HG02763 (cell line): Measurements from ENCODE around the gene INHA.

ENCODE experiments used
- ATAC-seq: cut with Tn5 transposase; IDR thresholded peaks from one replicate; pipeline ENCODE4 v1.9.1; 2021; ENCODE audit warnings: mild to moderate bottlenecking, moderate library complexity; ENCODE audit not compliant: unreplicated experiment

The INHA gene

GRCh38 chr2:219557791-219558785, 14.0 kb upstream of the INHA start:
- ATAC-seq, result no peak

GRCh38 chr2:219559156-219559915, 12.8 kb upstream of the INHA start:
- ATAC-seq, result no peak

- ATAC-seq, result no peak
Measured at GRCh38 chr2:219560037-219560892, 11.8 kb upstream of the INHA start.

DNA sequence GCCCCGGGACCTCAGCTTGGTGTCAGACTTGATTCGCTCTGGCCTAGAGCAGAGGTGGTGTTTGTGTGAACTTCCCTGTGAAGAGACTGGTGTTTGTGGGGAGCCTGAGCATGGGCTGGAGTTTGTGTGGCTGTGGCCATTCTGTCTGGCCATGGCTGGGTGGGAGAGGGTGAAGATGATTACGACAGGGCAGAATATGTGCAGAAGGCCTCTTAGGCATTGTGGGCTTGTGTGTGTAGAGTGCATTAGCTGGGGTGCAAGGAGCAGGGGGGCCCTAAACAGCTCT, 11.3 kb upstream of the INHA start:
- ATAC-seq, result no peak

GRCh38 chr2:219561179-219562048, 10.7 kb upstream of the INHA start:
- no peak for ATAC-seq

DNA sequence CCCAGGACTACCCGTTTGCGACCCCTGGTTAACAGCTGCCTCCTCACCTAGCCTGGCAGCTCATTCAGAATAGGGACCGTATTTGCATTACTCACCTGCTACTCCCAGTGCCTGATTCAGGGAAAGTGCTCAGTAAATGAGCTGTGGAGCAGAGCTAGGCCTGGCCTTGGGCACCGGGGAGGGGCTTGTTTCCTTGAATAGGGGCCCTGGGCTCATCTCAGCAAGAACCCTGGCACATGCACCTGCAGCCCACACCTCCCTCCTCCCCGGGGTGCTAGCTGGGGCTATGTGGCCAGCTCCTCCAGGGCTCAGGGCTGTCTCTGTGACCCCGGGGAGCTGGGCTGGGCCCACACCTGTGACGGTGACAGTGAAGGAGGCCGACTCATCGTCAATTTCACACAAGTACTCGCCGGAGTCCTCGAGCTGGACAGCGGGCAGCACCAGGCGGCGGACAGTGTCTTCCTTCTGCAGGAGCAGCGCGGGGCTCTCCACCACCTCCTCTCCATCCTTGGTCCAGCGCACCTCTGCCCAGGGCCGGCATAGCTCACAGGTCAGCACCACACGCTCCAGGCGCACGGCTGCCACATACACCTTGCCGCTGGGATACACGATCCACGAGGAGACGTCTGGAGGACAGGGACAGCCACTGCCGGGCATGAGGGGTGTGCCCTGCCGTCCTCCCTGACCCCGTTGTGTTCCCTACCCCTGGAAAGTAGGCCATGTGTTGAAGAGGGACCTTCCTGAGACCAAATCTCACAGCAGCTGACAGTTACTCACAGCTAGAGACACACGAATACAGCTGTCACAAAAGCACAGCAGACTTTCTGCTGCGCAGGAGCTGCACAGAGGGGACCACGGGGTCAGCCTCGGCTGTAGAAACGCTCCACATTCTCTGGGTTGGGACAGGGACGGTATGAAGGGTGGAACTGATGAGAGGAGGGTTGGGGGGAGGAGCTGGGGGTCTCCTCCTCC, 9.8 kb upstream of the INHA start:
- ATAC-seq, result no peak

DNA sequence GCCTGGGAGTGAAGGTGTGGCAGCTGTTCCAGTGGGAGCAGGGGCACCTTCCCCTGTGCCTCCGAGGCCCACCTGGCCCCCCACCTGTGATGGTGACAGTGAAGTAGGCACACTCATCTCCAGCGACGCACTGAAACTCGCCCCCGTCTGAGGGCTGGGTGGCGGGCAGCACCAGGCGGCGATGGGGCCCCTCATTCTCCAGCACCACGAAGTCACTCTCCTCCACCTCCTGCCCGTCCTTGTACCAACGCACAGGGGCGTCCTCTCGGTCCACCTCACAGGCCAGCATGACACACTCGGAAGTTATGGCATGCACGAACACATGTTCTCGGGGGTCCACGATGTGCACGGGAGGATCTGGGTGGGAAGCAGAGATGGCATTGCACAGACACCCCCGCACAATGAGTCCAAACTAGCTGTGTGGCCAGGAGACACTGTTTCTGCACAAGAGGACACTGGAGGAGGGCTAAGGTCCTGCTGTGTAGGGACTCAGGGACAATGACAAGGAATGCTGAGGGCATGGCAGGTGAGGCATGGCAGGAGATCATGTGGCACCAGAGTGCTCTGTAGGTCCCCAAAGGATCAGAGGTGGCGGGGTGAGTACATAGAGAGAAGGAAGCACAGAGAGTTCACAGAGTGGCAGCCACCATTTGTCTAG, 8.7 kb upstream of the INHA start:
- no peak for ATAC-seq

GRCh38 chr2:219565130-219566080, 6.7 kb upstream of the INHA start:
- ATAC-seq, result no peak

GRCh38 chr2:219566640-219567039, 5.5 kb upstream of the INHA start:
- no peak for ATAC-seq

GRCh38 chr2:219567131-219567530, 5.0 kb upstream of the INHA start:
- no peak for ATAC-seq

- ATAC-seq, result no peak
Measured at GRCh38 chr2:219567791-219568361, 4.2 kb upstream of the INHA start.

DNA sequence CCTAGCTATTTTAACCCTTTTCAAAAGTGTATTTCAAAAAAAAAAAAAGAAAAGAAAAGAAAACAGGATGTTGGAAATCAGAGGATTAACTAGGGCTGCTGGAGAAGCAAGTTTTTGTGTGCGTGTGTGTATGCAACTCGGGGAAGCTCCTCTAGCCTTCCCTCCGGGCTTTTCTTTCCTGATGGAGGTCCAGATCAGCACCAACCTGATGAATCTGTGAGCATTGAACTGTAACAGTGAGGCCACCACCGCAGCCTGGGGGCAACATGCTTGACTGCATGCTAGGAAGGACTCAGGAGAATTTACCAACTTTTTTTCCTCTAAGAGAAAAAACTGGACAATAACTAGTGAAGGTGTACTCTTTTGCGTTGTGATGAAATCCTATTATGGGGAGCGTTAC, 3.1 kb upstream of the INHA start:
- no peak for ATAC-seq

DNA sequence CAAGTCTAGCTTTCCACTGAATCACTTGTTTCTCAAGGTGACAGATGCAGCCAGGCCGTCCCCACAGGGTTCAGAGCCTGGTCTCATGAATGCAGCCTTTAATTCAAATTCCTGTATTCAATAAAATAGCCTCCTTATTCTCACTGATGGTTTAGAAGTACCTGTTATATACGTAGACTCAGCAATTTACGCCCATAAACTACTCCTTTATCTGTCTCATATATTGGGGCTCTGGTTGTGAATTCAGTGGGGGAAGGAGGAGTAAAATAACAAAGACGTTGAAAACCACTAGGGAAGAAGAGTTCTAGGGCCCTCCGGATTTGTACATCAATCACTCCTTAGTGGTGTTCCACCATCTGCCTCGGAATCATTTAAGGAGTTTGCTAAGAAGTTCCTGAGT, 2.5 kb upstream of the INHA start:
- no peak for ATAC-seq

- no peak for ATAC-seq
Measured at GRCh38 chr2:219570194-219570923, 1.8 kb upstream of the INHA start.

- no peak for ATAC-seq
Measured at GRCh38 chr2:219570924-219571310, 1.2 kb upstream of the INHA start.
